Osteoblast (primary cell): ENCODE measurements around the gene MAP3K21. TPM values are rescaled to one million over a fixed set of nuclear protein-coding genes. Genes with fewer than 3 reads are reported as not detected.

Source experiments
- DNase-seq: peaks from one replicate; pipeline ENCODE4 v3.0.0; 2011; ENCODE audit warnings: low spot score, mixed read lengths; ENCODE audit not compliant: insufficient read length; ENCODE audit errors: missing footprints
- H2AFZ ChIP-seq: 2 replicates; pipeline ENCODE4 v1.6.0; 2011; ENCODE audit warnings: mild to moderate bottlenecking, low read length
- H3K27ac ChIP-seq: 2 replicates; pipeline ENCODE4 v1.5.1; 2011; ENCODE audit warnings: mild to moderate bottlenecking, low read depth, low read length, moderate library complexity
- H3K27me3 ChIP-seq: 2 replicates; pipeline ENCODE4 v1.6.0; 2012; ENCODE audit warnings: mild to moderate bottlenecking, control low read depth, inconsistent platforms, low read length, moderate library complexity; ENCODE audit not compliant: insufficient read depth
- H3K36me3 ChIP-seq: 2 replicates; pipeline ENCODE4 v1.5.1; 2011; ENCODE audit warnings: mild to moderate bottlenecking, low read length, control low read depth, moderate library complexity; ENCODE audit not compliant: insufficient read depth
- H3K4me1 ChIP-seq: 2 replicates; pipeline ENCODE4 v1.5.1; 2011; ENCODE audit warnings: mild to moderate bottlenecking, low read length, control low read depth, moderate library complexity; ENCODE audit not compliant: insufficient read depth
- H3K4me2 ChIP-seq: 2 replicates; pipeline ENCODE4 v1.6.0; 2011; ENCODE audit warnings: mild to moderate bottlenecking, low read length; ENCODE audit not compliant: insufficient read depth
- H3K4me3 ChIP-seq: fragments of 200-600 bp; sonication (generic); 3 replicates; pipeline ENCODE4 v1.5.1; 2012; ENCODE audit warnings: mild to moderate bottlenecking, low read length, inconsistent platforms; ENCODE audit not compliant: insufficient read depth
- H3K79me2 ChIP-seq: 2 replicates; pipeline ENCODE4 v1.6.0; 2012; ENCODE audit warnings: mild to moderate bottlenecking, low read length, control low read depth, inconsistent platforms; ENCODE audit not compliant: insufficient read depth
- H3K9me3 ChIP-seq: 2 replicates; pipeline ENCODE4 v1.5.1; 2011; ENCODE audit warnings: low read depth, low read length, control low read depth
- H4K20me1 ChIP-seq: 2 replicates; pipeline ENCODE4 v1.6.0; 2012; ENCODE audit warnings: mild to moderate bottlenecking, low read length, control low read depth; ENCODE audit not compliant: insufficient read depth
- CTCF ChIP-seq: IDR thresholded peaks from 2 replicates; pipeline ENCODE4 v1.5.1; 2011; ENCODE audit warnings: mild to moderate bottlenecking, low read depth, low read length, moderate library complexity; ENCODE audit errors: extremely low read depth
- total RNA-seq: library from RNA; depleted of rRNA; stranded (reverse); fragments of >200 nt; gene quantifications from 2 replicates; pipeline ENCODE4 v1.2.3, GENCODE V29; 2012

MAP3K21 gene
- total RNA-seq, 1 donor: under 0.01 TPM

GRCh38 chr1:233410906-233411305, 83.4 kb downstream of the MAP3K21 start:
- no peaks in the 10 kb centered on the region for H3K9me3 ChIP-seq
- no peak for DNase-seq
- no peak overlapping the region for H2AFZ ChIP-seq
- H3K27ac ChIP-seq: no peak overlapping the region
- H4K20me1 ChIP-seq: no peaks in the 10 kb centered on the region
- H3K79me2 ChIP-seq: no peaks in the 10 kb centered on the region
- TF ChIP-seq CTCF: no peak
- H3K4me3 ChIP-seq: no peak overlapping the region
- no peaks in the 10 kb centered on the region for H3K36me3 ChIP-seq
- H3K27me3 ChIP-seq: no peaks in the 10 kb centered on the region
- no peaks in the 10 kb centered on the region for H3K4me1 ChIP-seq
- H3K4me2 ChIP-seq: no peak overlapping the region

- Histone ChIP-seq H3K4me1 (no peaks in the 10 kb centered on the region), H3K36me3 (no peaks in the 10 kb centered on the region), H3K4me3 (no peak overlapping the region), H3K4me2 (no peak overlapping the region), H4K20me1 (no peaks in the 10 kb centered on the region), H3K27ac (no peak overlapping the region), H3K27me3 (no peaks in the 10 kb centered on the region), H2AFZ (no peak overlapping the region), H3K79me2 (no peaks in the 10 kb centered on the region), H3K9me3 (no peaks in the 10 kb centered on the region)
- no peak for TF ChIP-seq CTCF
- DNase-seq: no peak
These were observed 85.3 kb downstream of the MAP3K21 start for GRCh38 chr1:233412812-233413211.

- no peaks in the 10 kb centered on the region for H3K9me3 ChIP-seq
- H3K4me3 ChIP-seq: no peak overlapping the region
- TF ChIP-seq CTCF: no peak
- H3K4me2 ChIP-seq: no peak overlapping the region
- no peaks in the 10 kb centered on the region for H3K36me3 ChIP-seq
- no peaks in the 10 kb centered on the region for H3K27me3 ChIP-seq
- no peak for DNase-seq
- no peak overlapping the region for H3K27ac ChIP-seq
- no peaks in the 10 kb centered on the region for H3K79me2 ChIP-seq
- H3K4me1 ChIP-seq: no peaks in the 10 kb centered on the region
- H2AFZ ChIP-seq: no peak overlapping the region
- no peaks in the 10 kb centered on the region for H4K20me1 ChIP-seq
These were observed 93.8 kb downstream of the MAP3K21 start for GRCh38 chr1:233421293-233421692.

GRCh38 chr1:233424779-233425178, 97.3 kb downstream of the MAP3K21 start:
- H3K27ac ChIP-seq: no peak overlapping the region
- H3K27me3 ChIP-seq: no peaks in the 10 kb centered on the region
- no peak overlapping the region for H3K4me2 ChIP-seq
- no peak overlapping the region for H3K4me3 ChIP-seq
- H3K9me3 ChIP-seq: no peaks in the 10 kb centered on the region
- no peak for DNase-seq
- no peaks in the 10 kb centered on the region for H3K4me1 ChIP-seq
- H2AFZ ChIP-seq: no peak overlapping the region
- no peak for TF ChIP-seq CTCF
- H3K79me2 ChIP-seq: no peaks in the 10 kb centered on the region
- H4K20me1 ChIP-seq: no peaks in the 10 kb centered on the region
- no peaks in the 10 kb centered on the region for H3K36me3 ChIP-seq
